NCI-H748 (cell line): Measurements from ENCODE around the gene SIN3B.
"Not testable (repeated sequence)": the region's sequence is repeated elsewhere in the genome, so short reads cannot be mapped to it uniquely, and the experiment has no call there.

Source experiments
- DNase-seq: peaks from one replicate; lab custom pipeline; 2025; ENCODE audit not compliant: unreplicated experiment; lab: John Stamatoyannopoulos, UW

SIN3B gene, protein sequence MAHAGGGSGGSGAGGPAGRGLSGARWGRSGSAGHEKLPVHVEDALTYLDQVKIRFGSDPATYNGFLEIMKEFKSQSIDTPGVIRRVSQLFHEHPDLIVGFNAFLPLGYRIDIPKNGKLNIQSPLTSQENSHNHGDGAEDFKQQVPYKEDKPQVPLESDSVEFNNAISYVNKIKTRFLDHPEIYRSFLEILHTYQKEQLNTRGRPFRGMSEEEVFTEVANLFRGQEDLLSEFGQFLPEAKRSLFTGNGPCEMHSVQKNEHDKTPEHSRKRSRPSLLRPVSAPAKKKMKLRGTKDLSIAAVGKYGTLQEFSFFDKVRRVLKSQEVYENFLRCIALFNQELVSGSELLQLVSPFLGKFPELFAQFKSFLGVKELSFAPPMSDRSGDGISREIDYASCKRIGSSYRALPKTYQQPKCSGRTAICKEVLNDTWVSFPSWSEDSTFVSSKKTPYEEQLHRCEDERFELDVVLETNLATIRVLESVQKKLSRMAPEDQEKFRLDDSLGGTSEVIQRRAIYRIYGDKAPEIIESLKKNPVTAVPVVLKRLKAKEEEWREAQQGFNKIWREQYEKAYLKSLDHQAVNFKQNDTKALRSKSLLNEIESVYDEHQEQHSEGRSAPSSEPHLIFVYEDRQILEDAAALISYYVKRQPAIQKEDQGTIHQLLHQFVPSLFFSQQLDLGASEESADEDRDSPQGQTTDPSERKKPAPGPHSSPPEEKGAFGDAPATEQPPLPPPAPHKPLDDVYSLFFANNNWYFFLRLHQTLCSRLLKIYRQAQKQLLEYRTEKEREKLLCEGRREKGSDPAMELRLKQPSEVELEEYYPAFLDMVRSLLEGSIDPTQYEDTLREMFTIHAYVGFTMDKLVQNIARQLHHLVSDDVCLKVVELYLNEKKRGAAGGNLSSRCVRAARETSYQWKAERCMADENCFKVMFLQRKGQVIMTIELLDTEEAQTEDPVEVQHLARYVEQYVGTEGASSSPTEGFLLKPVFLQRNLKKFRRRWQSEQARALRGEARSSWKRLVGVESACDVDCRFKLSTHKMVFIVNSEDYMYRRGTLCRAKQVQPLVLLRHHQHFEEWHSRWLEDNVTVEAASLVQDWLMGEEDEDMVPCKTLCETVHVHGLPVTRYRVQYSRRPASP

GRCh38 chr19:16829010-16829821 lies at the start of gene SIN3B:
Gene SIN3B, plus strand, starts transcription at chr19:16829398. Its CDS starts 23 bp downstream, at chr19:16829421.
- peak; percentile 74 for DNase-seq

- no peak for DNase-seq
Observed at GRCh38 chr19:16779539-16780163, 49.5 kb upstream of the SIN3B start.

- DNase-seq = no peak
Observed at GRCh38 chr19:16782719-16783118, 46.5 kb upstream of the SIN3B start.

DNA sequence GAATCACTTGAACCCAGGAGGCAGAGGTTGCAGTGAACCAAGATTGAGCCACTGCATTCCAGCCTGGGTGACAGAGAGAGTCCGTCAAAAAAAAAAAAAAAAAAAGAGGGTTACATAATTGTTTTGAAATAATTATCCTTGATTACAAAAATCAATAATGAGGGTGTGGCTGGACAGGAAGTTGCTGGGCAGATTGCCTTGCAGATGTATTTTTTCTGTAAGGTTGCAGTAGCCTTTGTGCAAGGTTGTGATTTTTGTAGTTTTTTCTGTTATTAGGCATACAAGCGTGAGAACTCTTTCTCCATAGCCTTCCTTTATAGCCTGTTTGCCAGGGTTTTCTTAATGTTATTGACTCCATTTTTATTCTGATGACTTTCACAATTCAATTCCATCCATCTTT lies 40.7 kb upstream of the SIN3B start:
- DNase-seq = no peak

- no peak for DNase-seq
Observed at GRCh38 chr19:16789238-16789637, 40.0 kb upstream of the SIN3B start.

DNA sequence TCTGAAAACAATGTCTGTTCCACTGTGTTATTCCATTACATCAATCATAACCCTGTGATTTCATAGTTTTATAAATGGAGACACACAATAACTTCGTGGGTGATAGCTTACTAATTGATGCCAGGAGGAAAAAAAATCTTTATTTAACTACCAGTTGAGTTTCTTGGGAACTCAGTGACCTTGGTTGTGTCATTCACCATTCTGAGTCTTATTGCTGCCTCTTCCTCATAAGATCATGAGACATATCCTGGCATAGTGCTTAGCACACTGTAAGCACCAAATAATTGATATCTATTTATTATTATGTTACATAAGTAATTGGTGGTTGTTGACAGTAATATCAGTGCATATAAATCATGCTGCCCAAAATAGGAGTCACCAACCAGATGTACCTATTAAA lies 39.1 kb upstream of the SIN3B start:
- no peak for DNase-seq

GRCh38 chr19:16791942-16792341 lies 37.3 kb upstream of the SIN3B start:
- DNase-seq = no peak

- no peak for DNase-seq
Observed at GRCh38 chr19:16794456-16795441, 34.4 kb upstream of the SIN3B start.

- no peak for DNase-seq
Observed at GRCh38 chr19:16795731-16796130, 33.5 kb upstream of the SIN3B start.

DNA sequence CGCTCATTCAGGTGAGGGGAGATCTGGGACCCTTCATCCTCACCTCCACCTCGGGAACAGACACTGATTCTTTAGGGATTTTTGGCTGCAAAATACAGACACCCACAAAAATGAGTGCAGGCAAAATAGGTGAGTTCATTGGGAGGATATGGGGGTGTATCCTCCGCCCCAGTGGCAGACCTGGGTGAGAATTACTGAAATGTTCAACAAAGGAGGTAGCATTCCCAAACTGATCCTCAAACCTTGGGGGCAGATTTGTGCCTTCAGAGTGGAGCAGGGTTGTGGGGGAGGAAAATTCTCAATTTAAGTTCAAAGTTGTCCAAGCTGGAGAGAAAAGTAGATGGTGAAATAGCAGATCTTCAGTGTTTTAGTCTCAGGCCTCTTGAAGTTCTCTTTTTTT lies 31.3 kb upstream of the SIN3B start:
- no peak for DNase-seq

- not testable (repeated sequence) for DNase-seq
Observed at GRCh38 chr19:16798326-16798725, 30.9 kb upstream of the SIN3B start.

GRCh38 chr19:16799740-16800139 lies 29.5 kb upstream of the SIN3B start:
- no peak for DNase-seq

- DNase-seq = no peak
Observed at GRCh38 chr19:16801600-16802013, 27.6 kb upstream of the SIN3B start.

- no peak for DNase-seq
Observed at GRCh38 chr19:16804176-16804575, 25.0 kb upstream of the SIN3B start.

- no peak for DNase-seq
Observed at GRCh38 chr19:16807549-16808284, 21.5 kb upstream of the SIN3B start.

GRCh38 chr19:16814526-16815100 lies 14.6 kb upstream of the SIN3B start:
- DNase-seq = no peak

- no peak for DNase-seq
Observed at GRCh38 chr19:16820056-16820455, 9.1 kb upstream of the SIN3B start.

DNA sequence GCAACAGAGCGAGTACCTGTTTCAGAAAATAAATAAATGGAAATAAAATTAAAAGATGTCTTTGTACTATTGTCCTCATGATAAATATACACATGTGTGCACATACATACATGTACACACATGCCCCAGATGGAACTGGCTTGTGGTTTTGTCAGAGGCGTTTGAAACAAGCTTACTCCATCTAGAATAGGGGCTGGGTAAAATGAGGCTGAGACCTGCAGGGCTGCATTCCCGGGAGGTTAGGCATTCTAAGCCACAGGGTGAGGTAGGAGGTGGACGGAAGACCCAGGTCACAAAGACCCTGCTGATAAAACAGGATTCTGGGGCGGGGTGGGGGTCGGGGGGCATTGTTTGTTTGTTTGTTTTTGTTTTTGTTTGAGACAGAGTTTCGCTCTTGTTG lies 8.1 kb upstream of the SIN3B start:
- DNase-seq = no peak
